Tibial nerve (tissue), 4 donors: Measurements from ENCODE around the gene SURF2. TPM values are rescaled to one million over a fixed set of nuclear protein-coding genes. Genes with fewer than 3 reads are reported as not detected.

Source experiments
- DNase-seq, 2 donors: peaks; one replicate each; pipeline ENCODE4 v3.0.0-alpha.2; 2019; ENCODE audit warnings: low spot score in 2 of 2
- H3K27ac ChIP-seq, 4 donors: fragments of 200-600 bp; sonication (generic) in 3 of 4; one replicate each; pipeline ENCODE4 v1.5.1; 2017 to 2019; ENCODE audit warnings: mild to moderate bottlenecking in 1 of 4
- H3K27me3 ChIP-seq, 2 donors: fragments of 200-600 bp; sonication (generic) in 1 of 2; one replicate each; pipeline versions ENCODE4 v1.5.1 to v1.6.0; 2017 to 2019
- H3K36me3 ChIP-seq, 3 donors: fragments of 200-600 bp; sonication (generic); one replicate each; pipeline ENCODE4 v1.5.1; 2018 to 2019
- H3K4me1 ChIP-seq, 4 donors: fragments of 200-600 bp; sonication (generic) in 3 of 4; one replicate each; pipeline ENCODE4 v1.5.1; 2017 to 2019
- H3K4me3 ChIP-seq, 4 donors: fragments of 200-600 bp; sonication (generic) in 3 of 4; one replicate each; pipeline ENCODE4 v1.5.1; 2017 to 2019; ENCODE audit warnings: mild to moderate bottlenecking in 1 of 4, moderate library complexity in 1 of 4
- H3K9me3 ChIP-seq, 4 donors: fragments of 200-600 bp; sonication (generic) in 3 of 4; one replicate each; pipeline ENCODE4 v1.5.1; 2017 to 2019
- CTCF ChIP-seq, 5 experiments: fragments of 200-600 bp in 3 of 5; fragments of 450-650 bp in 2 of 5; sonication (generic) in 3 of 5; IDR thresholded peaks; one replicate each; pipeline ENCODE4 v1.5.1; 2016 to 2019; ENCODE audit warnings: antibody characterized with exemption in 5 of 5, mild to moderate bottlenecking in 3 of 5, moderate library complexity in 2 of 5
- EP300 ChIP-seq, 2 donors: sonication (generic); formaldehyde crosslinking; IDR thresholded peaks; one replicate each; pipeline ENCODE4 v1.6.1; 2017; ENCODE audit warnings: antibody characterized with exemption in 2 of 2, mild to moderate bottlenecking in 1 of 2
- POLR2A ChIP-seq, 2 donors: fragments of 450-650 bp; IDR thresholded peaks; one replicate each; pipeline ENCODE4 v1.6.1; 2017; ENCODE audit warnings: antibody characterized with exemption in 2 of 2, mild to moderate bottlenecking in 2 of 2, moderate library complexity in 2 of 2
- WGBS, 2 donors: methylation state at CpG; one replicate each; pipeline ENCODE4 v1.1.5; 2018; 5-methylcytosine and 5-hydroxymethylcytosine counted together
- total RNA-seq, 4 donors: library from RNA; depleted of rRNA; stranded (reverse); fragments of >200 nt; gene quantifications; one replicate each; pipeline ENCODE4 v1.1.0, GENCODE V29; 2016

Gene SURF2
- total RNA-seq, 4 donors from 2014 or later: 12.2 to 24.3 (median 23.0) TPM

- Histone ChIP-seq H3K27me3 (no peaks in the 10 kb centered on the region), H3K27ac (peak overlapping the region; percentile 74 to 96 (median 92)), H3K4me1 (peaks cover 0 to 52% (median 24%) of the 10 kb centered on the region in 4 donors), H3K36me3 (peaks cover 0 to 70% (median 34%) of the 10 kb centered on the region in 3 donors), H3K4me3 (peak overlapping the region; percentile 74 to 99 (median 96)), H3K9me3 (no peaks in the 10 kb centered on the region)
- DNase-seq: peak in 1 of 2 donors; percentile 22
- TF ChIP-seq EP300 (IDR thresholded peaks at IDR 0.05) (no peak), POLR2A (IDR thresholded peaks at IDR 0.05) (no peak), CTCF (IDR thresholded peaks at IDR 0.05) (peak in 1 of 5 experiments; percentile 8)
- 0 to 3% methylated on average over 29 to 35 of the region's 41 CpGs for WGBS, 2 donors
Observed at GRCh38 chr9:133347515-133347984, 8.8 kb upstream of the SURF2 start.

GRCh38 chr9:133347985-133348717, 8.2 kb upstream of the SURF2 start, which contains the start of the genes MED22 and RPL7A:
MED22 (minus strand) TSS chr9:133348131; CDS start chr9:133346662, 1,469 bp downstream.
RPL7A (plus strand) TSS chr9:133348218; CDS start chr9:133348244, 26 bp downstream.
- DNase-seq: peak; percentile 93 to 97
- Histone ChIP-seq H3K4me3 (peak within 1 kb of the TSS; percentile 74 to 99 (median 96)), H3K4me1 (peaks cover 0 to 52% (median 24%) of the 10 kb centered on the region in 4 donors), H3K36me3 (peaks cover 0 to 70% (median 34%) of the 10 kb centered on the region in 3 donors), H3K9me3 (no peaks in the 10 kb centered on the region), H3K27ac (peak within 1 kb of the TSS; percentile 74 to 96 (median 92)), H3K27me3 (no peaks in the 10 kb centered on the region)
- 0 to 1% methylated on average over 42 to 64 of the region's 64 CpGs for WGBS, 2 donors
- peak; percentile 67 to 76 for TF ChIP-seq POLR2A (IDR thresholded peaks at IDR 0.05)
- TF ChIP-seq EP300 (IDR thresholded peaks at IDR 0.05): peak; percentile 14 to 96
- TF ChIP-seq CTCF (IDR thresholded peaks at IDR 0.05): peak in 2 of 5 experiments; percentile 48 to 50

- peak overlapping the region; percentile 74 to 96 (median 92) for H3K27ac ChIP-seq
- H3K4me1 ChIP-seq: peaks cover 0 to 53% (median 24%) of the 10 kb centered on the region in 4 donors
- H3K4me3 ChIP-seq: peak overlapping the region; percentile 74 to 99 (median 96)
- WGBS, 2 donors: 18% methylated on average over 24 to 25 of the region's 25 CpGs
- no peak for TF ChIP-seq EP300 (IDR thresholded peaks at IDR 0.05)
- TF ChIP-seq CTCF (IDR thresholded peaks at IDR 0.05): no peak
- no peak for TF ChIP-seq POLR2A (IDR thresholded peaks at IDR 0.05)
- no peaks in the 10 kb centered on the region for H3K27me3 ChIP-seq
- H3K9me3 ChIP-seq: no peaks in the 10 kb centered on the region
- peaks cover 0 to 70% (median 29%) of the 10 kb centered on the region in 3 donors for H3K36me3 ChIP-seq
- no peak for DNase-seq
Observed at GRCh38 chr9:133348718-133349573, 7.4 kb upstream of the SURF2 start.

- no peak overlapping the region for H3K4me3 ChIP-seq
- no peak for TF ChIP-seq POLR2A (IDR thresholded peaks at IDR 0.05)
- no peak for TF ChIP-seq EP300 (IDR thresholded peaks at IDR 0.05)
- TF ChIP-seq CTCF (IDR thresholded peaks at IDR 0.05): no peak
- no peak for DNase-seq
- H3K36me3 ChIP-seq: peaks cover 0 to 67% (median 27%) of the 10 kb centered on the region in 3 donors
- peaks cover 0 to 61% (median 28%) of the 10 kb centered on the region in 4 donors for H3K4me1 ChIP-seq
- H3K27me3 ChIP-seq: no peaks in the 10 kb centered on the region
- 84% methylated on average over 15 of the region's 15 CpGs for WGBS, 2 donors
- no peak overlapping the region for H3K27ac ChIP-seq
- H3K9me3 ChIP-seq: no peaks in the 10 kb centered on the region
Observed at GRCh38 chr9:133349965-133350616, 6.3 kb upstream of the SURF2 start.
